HepG2 (cell line): ENCODE data around the gene CYTH1. TPM values are rescaled to one million over a fixed set of nuclear protein-coding genes. Genes with fewer than 3 reads are reported as not detected.

Experiments
- ARHGAP35 ChIP-seq: sonication (generic); formaldehyde crosslinking; IDR thresholded peaks from 2 replicates; pipeline ENCODE4 v1.9.0; 2022; ENCODE audit warnings: mild to moderate bottlenecking, inconsistent platforms, moderate library complexity, missing genetic modification reagents, borderline replicate concordance
- HDAC2 ChIP-seq: sonication (generic); formaldehyde crosslinking; IDR thresholded peaks from 2 replicates; pipeline ENCODE4 v1.4.0; 2020; ENCODE audit warnings: missing genetic modification reagents
- KLF15 ChIP-seq: sonication (generic); formaldehyde crosslinking; IDR thresholded peaks from 2 replicates; pipeline ENCODE4 v1.8.1; 2023; ENCODE audit warnings: borderline replicate concordance, mild to moderate bottlenecking, inconsistent platforms, missing genetic modification reagents, mixed read lengths
- MAFF ChIP-seq: IDR thresholded peaks from 2 replicates; pipeline ENCODE4 v1.6.1; 2011; ENCODE audit warnings: low read depth, low read length, improper control_type of control experiment
- ONECUT2 ChIP-seq: sonication (generic); formaldehyde crosslinking; IDR thresholded peaks from 2 replicates; pipeline ENCODE4 v1.4.0; 2020; ENCODE audit warnings: missing genetic modification reagents
- PHF21A ChIP-seq: sonication (generic); formaldehyde crosslinking; IDR thresholded peaks from 2 replicates; pipeline ENCODE4 v1.5.0; 2020; ENCODE audit warnings: mild to moderate bottlenecking, missing genetic modification reagents
- RFXANK ChIP-seq: IDR thresholded peaks from 2 replicates; pipeline ENCODE4 v1.6.1; 2016
- SMAD9 ChIP-seq: sonication (generic); formaldehyde crosslinking; IDR thresholded peaks from 2 replicates; pipeline ENCODE4 v1.5.1; 2020; ENCODE audit warnings: mild to moderate bottlenecking, missing genetic modification reagents
- SOX5 ChIP-seq: IDR thresholded peaks from 2 replicates; pipeline ENCODE4 v1.6.1; 2016; ENCODE audit warnings: borderline replicate concordance
- ZBTB20 ChIP-seq: sonication (generic); formaldehyde crosslinking; IDR thresholded peaks from 2 replicates; pipeline ENCODE4 v1.8.1; 2023; ENCODE audit warnings: missing genetic modification reagents, low read depth, mild to moderate bottlenecking, borderline replicate concordance
- ZFP36L1 ChIP-seq: sonication (generic); formaldehyde crosslinking; IDR thresholded peaks from 2 replicates; pipeline ENCODE4 v1.8.0; 2022; ENCODE audit warnings: mild to moderate bottlenecking, missing genetic modification reagents, moderate library complexity
- ZNF558 ChIP-seq: sonication (generic); formaldehyde crosslinking; IDR thresholded peaks from 2 replicates; pipeline ENCODE4 v1.9.0; 2022; ENCODE audit warnings: mild to moderate bottlenecking, missing genetic modification reagents, borderline replicate concordance
- ZNF572 ChIP-seq: sonication (generic); formaldehyde crosslinking; IDR thresholded peaks from 2 replicates; pipeline ENCODE4 v1.5.1; 2020; ENCODE audit warnings: mild to moderate bottlenecking, missing genetic modification reagents
- ZNF746 ChIP-seq: sonication (generic); formaldehyde crosslinking; IDR thresholded peaks from 2 replicates; pipeline ENCODE4 v1.8.0; 2022; ENCODE audit warnings: mild to moderate bottlenecking, missing genetic modification reagents
- polyA plus RNA-seq, 8 experiments: library from polyadenylated mRNA; depleted of rRNA in 3 of 8; stranded (reverse) in 7 of 8; unstranded in 1 of 8; fragments of >200 nt; fragmentation: Illumina TruSeq in 4 of 8; extraction: Trizol in 4 of 8; gene quantifications; 2 replicates each; pipeline versions ENCODE4 v1.2.1 to v1.2.3, GENCODE V29; 2011 to 2016; ENCODE audit warnings: low read depth in 4 of 8, missing spikeins in 1 of 8, mixed read lengths in 1 of 8; ENCODE audit not compliant: insufficient read depth in 1 of 8
- total RNA-seq, 5 experiments: library from RNA; depleted of rRNA; stranded (reverse); fragments of >200 nt; fragmentation: Illumina TruSeq; extraction: Trizol; gene quantifications; 2 replicates each; pipeline ENCODE4 v1.2.3, GENCODE V29; 2016; ENCODE audit warnings: low read depth in 1 of 5
- TF ChIP-seq, protein P1 (sequence below): sonication (generic); formaldehyde crosslinking; IDR thresholded peaks from 2 replicates; pipeline ENCODE4 v1.8.1; 2023; ENCODE audit warnings: mild to moderate bottlenecking, inconsistent platforms, moderate library complexity, missing genetic modification reagents, borderline replicate concordance
- TF ChIP-seq, protein P2 (sequence below): sonication (generic); formaldehyde crosslinking; IDR thresholded peaks from 2 replicates; pipeline ENCODE4 v1.8.1; 2023; ENCODE audit warnings: mild to moderate bottlenecking, missing genetic modification reagents
- TF ChIP-seq, protein P3 (sequence below): sonication (generic); formaldehyde crosslinking; IDR thresholded peaks from 2 replicates; pipeline ENCODE4 v1.4.0; 2020; ENCODE audit warnings: missing genetic modification reagents
- TF ChIP-seq, protein P4 (sequence below): sonication (generic); formaldehyde crosslinking; IDR thresholded peaks from 2 replicates; pipeline ENCODE4 v1.4.0; 2020; ENCODE audit warnings: missing genetic modification reagents, mild to moderate bottlenecking, borderline replicate concordance
- TF ChIP-seq, protein P5 (sequence below): sonication (generic); formaldehyde crosslinking; IDR thresholded peaks from 2 replicates; pipeline ENCODE4 v1.8.0; 2022; ENCODE audit warnings: missing genetic modification reagents, mild to moderate bottlenecking, moderate library complexity, borderline replicate concordance

Gene CYTH1
- total and polyA plus RNA-seq, 2 of the 13 experiments (the other 11 are each of a cell fraction or from before 2014, with no cell fraction given) = 20.1 to 48.9 TPM

DNA sequence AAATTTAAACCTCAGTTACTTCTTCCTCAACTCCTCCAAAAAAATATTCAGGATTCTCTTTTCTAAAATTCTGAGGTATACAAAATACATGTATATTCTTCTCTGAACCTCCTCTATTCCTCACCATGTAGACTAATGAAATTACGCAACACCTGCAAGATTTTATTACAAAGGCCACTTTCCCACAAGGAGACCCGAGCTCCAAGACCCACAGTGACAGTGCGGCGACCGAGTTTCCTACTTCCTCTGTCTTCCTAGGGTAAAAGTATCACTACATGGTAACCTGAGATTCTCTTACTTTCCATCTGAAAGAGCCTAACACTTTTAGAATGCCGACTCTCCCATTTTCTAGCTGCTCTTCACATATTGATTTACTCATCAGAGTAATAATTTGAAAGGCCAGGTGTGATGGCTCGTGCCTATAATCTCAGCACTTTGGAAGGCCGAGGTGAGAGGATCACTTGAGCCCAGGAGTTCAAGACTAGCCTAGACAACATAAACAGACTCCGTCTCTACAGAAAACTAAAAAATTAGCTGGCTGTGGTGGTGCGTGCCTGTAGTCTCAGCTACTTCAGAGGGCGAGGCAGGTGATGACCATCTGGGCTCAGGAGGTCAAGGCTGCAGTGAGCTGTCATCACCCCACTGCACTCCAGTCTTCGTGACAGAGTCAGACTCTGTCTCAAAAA is 35.7 kb downstream of the CYTH1 start (continued):
- TF ChIP-seq, protein P1, sequence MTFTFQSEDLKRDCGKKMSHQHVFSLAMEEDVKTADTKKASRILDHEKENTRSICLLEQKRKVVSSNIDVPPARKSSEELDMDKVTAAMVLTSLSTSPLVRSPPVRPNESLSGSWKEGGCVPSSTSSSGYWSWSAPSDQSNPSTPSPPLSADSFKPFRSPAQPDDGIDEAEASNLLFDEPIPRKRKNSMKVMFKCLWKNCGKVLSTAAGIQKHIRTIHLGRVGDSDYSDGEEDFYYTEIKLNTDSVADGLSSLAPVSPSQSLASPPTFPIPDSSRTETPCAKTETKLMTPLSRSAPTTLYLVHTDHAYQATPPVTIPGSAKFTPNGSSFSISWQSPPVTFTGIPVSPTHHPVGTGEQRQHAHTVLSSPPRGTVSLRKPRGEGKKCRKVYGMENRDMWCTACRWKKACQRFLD (CRISPR knock-in tag) = no peak
- TF ChIP-seq SOX5 (CRISPR knock-in tag) (peak; percentile 45; the same call in 1 of the 2 replicates), RFXANK (CRISPR knock-in tag) (no peak), PHF21A (CRISPR knock-in tag) (no peak), KLF15 (CRISPR knock-in tag) (no peak), MAFF (no peak), ARHGAP35 (CRISPR knock-in tag) (no peak), ZNF572 (CRISPR knock-in tag) (no peak), ZNF558 (CRISPR knock-in tag) (no peak), ONECUT2 (CRISPR knock-in tag) (no peak), HDAC2 (CRISPR knock-in tag) (0 out of 2 replicates have a peak, but pooled peaks have one; percentile 32), ZFP36L1 (CRISPR knock-in tag) (no peak), ZNF746 (CRISPR knock-in tag) (peak; percentile 40; the same call in 1 of the 2 replicates), ZBTB20 (CRISPR knock-in tag) (0 out of 2 replicates have a peak, but pooled peaks have one; percentile 50), SMAD9 (no peak)
- TF ChIP-seq, protein P2, sequence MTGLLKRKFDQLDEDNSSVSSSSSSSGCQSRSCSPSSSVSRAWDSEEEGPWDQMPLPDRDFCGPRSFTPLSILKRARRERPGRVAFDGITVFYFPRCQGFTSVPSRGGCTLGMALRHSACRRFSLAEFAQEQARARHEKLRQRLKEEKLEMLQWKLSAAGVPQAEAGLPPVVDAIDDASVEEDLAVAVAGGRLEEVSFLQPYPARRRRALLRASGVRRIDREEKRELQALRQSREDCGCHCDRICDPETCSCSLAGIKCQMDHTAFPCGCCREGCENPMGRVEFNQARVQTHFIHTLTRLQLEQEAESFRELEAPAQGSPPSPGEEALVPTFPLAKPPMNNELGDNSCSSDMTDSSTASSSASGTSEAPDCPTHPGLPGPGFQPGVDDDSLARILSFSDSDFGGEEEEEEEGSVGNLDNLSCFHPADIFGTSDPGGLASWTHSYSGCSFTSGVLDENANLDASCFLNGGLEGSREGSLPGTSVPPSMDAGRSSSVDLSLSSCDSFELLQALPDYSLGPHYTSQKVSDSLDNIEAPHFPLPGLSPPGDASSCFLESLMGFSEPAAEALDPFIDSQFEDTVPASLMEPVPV (CRISPR knock-in tag) = no peak
- TF ChIP-seq, protein P3, sequence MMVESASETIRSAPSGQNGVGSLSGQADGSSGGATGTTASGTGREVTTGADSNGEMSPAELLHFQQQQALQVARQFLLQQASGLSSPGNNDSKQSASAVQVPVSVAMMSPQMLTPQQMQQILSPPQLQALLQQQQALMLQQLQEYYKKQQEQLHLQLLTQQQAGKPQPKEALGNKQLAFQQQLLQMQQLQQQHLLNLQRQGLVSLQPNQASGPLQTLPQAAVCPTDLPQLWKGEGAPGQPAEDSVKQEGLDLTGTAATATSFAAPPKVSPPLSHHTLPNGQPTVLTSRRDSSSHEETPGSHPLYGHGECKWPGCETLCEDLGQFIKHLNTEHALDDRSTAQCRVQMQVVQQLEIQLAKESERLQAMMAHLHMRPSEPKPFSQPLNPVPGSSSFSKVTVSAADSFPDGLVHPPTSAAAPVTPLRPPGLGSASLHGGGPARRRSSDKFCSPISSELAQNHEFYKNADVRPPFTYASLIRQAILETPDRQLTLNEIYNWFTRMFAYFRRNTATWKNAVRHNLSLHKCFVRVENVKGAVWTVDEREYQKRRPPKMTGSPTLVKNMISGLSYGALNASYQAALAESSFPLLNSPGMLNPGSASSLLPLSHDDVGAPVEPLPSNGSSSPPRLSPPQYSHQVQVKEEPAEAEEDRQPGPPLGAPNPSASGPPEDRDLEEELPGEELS (CRISPR knock-in tag) = 0 out of 2 replicates have a peak, but pooled peaks have one; percentile 45
- TF ChIP-seq, protein P4, sequence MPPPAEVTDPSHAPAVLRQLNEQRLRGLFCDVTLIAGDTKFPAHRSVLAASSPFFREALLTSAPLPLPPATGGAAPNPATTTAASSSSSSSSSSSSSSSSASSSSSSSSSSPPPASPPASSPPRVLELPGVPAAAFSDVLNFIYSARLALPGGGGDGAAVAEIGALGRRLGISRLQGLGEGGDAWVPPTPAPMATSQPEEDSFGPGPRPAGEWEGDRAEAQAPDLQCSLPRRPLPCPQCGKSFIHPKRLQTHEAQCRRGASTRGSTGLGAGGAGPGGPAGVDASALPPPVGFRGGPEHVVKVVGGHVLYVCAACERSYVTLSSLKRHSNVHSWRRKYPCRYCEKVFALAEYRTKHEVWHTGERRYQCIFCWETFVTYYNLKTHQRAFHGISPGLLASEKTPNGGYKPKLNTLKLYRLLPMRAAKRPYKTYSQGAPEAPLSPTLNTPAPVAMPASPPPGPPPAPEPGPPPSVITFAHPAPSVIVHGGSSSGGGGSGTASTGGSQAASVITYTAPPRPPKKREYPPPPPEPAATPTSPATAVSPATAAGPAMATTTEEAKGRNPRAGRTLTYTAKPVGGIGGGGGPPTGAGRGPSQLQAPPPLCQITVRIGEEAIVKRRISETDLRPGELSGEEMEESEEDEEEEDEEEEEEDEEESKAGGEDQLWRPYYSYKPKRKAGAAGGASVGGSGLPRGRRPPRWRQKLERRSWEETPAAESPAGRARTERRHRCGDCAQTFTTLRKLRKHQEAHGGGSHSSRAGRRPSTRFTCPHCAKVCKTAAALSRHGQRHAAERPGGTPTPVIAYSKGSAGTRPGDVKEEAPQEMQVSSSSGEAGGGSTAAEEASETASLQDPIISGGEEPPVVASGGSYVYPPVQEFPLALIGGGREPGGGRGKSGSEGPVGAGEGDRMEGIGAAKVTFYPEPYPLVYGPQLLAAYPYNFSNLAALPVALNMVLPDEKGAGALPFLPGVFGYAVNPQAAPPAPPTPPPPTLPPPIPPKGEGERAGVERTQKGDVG = no peak
- TF ChIP-seq, protein P5, sequence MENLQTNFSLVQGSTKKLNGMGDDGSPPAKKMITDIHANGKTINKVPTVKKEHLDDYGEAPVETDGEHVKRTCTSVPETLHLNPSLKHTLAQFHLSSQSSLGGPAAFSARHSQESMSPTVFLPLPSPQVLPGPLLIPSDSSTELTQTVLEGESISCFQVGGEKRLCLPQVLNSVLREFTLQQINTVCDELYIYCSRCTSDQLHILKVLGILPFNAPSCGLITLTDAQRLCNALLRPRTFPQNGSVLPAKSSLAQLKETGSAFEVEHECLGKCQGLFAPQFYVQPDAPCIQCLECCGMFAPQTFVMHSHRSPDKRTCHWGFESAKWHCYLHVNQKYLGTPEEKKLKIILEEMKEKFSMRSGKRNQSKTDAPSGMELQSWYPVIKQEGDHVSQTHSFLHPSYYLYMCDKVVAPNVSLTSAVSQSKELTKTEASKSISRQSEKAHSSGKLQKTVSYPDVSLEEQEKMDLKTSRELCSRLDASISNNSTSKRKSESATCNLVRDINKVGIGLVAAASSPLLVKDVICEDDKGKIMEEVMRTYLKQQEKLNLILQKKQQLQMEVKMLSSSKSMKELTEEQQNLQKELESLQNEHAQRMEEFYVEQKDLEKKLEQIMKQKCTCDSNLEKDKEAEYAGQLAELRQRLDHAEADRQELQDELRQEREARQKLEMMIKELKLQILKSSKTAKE (CRISPR knock-in tag) = no peak; the same call in 1 of the 2 replicates
